Left cardiac atrium (tissue), 4 donors: ENCODE data around the gene CLCA1. TPM values are rescaled to one million over a fixed set of nuclear protein-coding genes. Genes with fewer than 3 reads are reported as not detected.

Source experiments
- ATAC-seq, 2 donors: fragments of 200-7000 bp; cut with Tn5 transposase; one replicate each; pipeline ENCODE4 v1.9.1; 2020; ENCODE audit warnings: mild to moderate bottlenecking in 2 of 2, moderate library complexity in 2 of 2
- DNase-seq: peaks from one replicate; pipeline ENCODE4 v3.0.0-alpha.2; 2020
- intact Hi-C, 2 donors: fragments of 100-400 bp; cut with DNase I; formaldehyde crosslinking; loops; one replicate each; pipeline versions ENCODE4 v1.14.1 to v1.15.1; 2022 to 2023
- total RNA-seq, 2 donors: library from RNA; stranded (reverse); fragmentation: NEBNext Ultra II Directional; extraction: Animal tissue kit (Norgen Biotek cat#: 25700); gene quantifications; one replicate each; pipeline ENCODE4 v1.2.1, GENCODE V29; 2021
- donor health status: DM: no; HTN: yes; CAD: no.
- donor health status: DM: no; HTN: yes; CAD: no; lungs with severe emphysema.
- donor health status: DM: yes; HTN: yes; CAD: no.
- donor health status: Dilated cardiomyopathy.

CLCA1 gene
- total RNA-seq, 2 donors from 2014 or later: not detected

- ATAC-seq (no peak), DNase-seq (no peak)
- intact Hi-C loops: no loop called here
These were observed 55.1 kb downstream of the CLCA1 start for GRCh38 chr1:86523670-86524354.

DNA sequence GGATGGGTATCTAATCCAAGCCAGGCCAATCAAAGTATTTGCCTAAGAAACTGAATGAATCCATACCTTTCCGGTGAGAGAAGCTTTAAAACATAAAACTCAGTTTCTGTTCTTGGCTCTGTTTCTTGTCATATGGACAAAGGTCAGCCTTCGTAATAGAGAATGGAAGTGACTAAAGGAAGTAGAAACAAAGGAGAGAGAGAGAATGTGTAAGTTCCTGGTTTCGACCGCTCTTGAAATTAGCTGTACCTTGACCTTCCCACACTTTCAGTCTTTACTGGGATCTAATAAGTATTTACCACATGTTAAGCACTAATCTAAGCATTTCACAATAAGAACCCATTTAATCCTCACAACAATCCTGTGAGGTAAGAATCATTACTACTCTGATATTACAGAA, 58.6 kb downstream of the CLCA1 start:
- DNase-seq (no peak), ATAC-seq (no peak)
- intact Hi-C loops: no loop called here

GRCh38 chr1:86530211-86530845, 61.6 kb downstream of the CLCA1 start:
- ATAC-seq: no peak
- no peak for DNase-seq
- intact Hi-C loops: no loop called here

DNA sequence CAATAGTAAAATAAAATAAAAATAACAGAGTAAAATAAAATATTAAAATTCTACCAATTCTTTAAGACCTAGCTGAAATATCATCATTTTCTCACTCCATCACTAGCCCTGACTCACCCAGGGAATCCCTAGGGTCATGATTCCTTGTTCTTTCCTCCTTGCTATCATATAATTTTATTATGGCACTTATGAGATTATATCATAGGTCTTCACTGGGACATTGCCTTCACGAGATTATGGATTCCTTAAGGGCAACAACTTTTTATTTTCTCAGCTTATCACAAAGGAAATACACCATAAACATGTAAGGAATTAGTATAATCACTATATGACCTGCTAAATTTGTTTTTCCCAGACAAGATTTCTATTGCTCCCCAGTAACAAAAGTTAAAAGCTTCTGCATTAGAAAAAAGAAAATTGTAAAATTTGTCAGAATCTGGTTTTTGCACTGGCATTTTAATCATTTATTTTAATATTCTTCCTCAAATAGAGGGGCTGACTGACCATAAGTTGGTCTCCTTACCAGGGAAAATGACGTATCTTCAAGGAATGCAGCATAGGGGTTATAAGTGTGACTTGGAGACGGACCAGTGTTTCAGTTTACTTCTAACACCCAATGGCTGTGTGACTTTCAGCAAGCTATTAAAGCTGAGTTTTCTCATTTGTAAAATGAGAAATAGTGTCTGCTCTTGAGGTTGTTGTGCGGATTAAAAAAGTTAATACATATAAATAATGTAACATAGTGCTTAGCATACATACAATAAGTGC, 69.4 kb downstream of the CLCA1 start:
- intact Hi-C loops: loop anchor here in 1 of 2 donors (5.0 kb wide), 1 partner anchor 89 kb away; no protein-coding TSS in a partner anchor
- DNase-seq: no peak
- ATAC-seq: no peak

DNA sequence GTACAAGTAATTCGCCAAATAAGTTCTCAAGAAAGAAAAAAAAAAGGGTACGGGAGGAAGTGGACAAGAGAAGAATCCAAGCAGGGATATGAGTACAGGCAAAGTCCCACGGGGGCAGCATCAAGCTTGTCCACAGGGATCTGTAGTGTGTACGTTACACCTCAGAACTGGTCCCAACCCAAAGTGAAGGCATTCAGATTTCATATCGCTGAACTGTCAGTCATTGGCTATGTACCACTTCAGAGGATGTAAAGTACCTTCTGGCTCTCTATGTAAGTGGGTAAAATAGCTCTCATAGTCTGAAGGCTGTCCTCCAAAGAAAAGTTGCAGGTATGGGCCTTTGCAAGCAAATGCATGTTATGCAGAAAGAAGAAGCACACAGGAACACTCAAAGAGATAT, 70.0 kb downstream of the CLCA1 start:
- intact Hi-C loops: loop anchor here in 1 of 2 donors (5.0 kb wide), 1 partner anchor 89 kb away; no protein-coding TSS in a partner anchor
- DNase-seq (no peak), ATAC-seq (no peak)

GRCh38 chr1:86541859-86542258, 73.1 kb downstream of the CLCA1 start:
- intact Hi-C loops: no loop called here
- ATAC-seq: no peak
- no peak for DNase-seq

- ATAC-seq (no peak), DNase-seq (no peak)
- intact Hi-C loops: no loop called here
These were observed 73.9 kb downstream of the CLCA1 start for GRCh38 chr1:86542631-86543030.

GRCh38 chr1:86546787-86547221, 78.1 kb downstream of the CLCA1 start, which contains the start of gene CLCA4:
TSS of gene CLCA4 (plus strand) at chr1:86547078. CDS start at chr1:86547120, 42 bp downstream.
- intact Hi-C loops: no loop called here
- no peak for ATAC-seq
- DNase-seq: no peak

- DNase-seq (no peak), ATAC-seq (no peak)
- intact Hi-C loops: no loop called here
These were observed 80.1 kb downstream of the CLCA1 start for GRCh38 chr1:86548839-86549238.

Other genes starting within 250 kb of the CLCA1 start
- gene ODF2L, start 72.6 kb upstream of the CLCA1 start, total RNA-seq: 10 to 100 TPM; 13.0 TPM
- under 1 TPM; 0.21 to 0.53 TPM for gene CLCA2, start 44.8 kb upstream of the CLCA1 start, total RNA-seq
- not detected for gene CLCA4, start 78.2 kb downstream of the CLCA1 start, total RNA-seq
- 100 to 1,000 TPM; 110 to 114 TPM for gene SH3GLB1, start 235.6 kb downstream of the CLCA1 start, total RNA-seq